ENCODE measurements around the gene ING2.

The ING2 gene

GRCh38 chr4:183499389-183499788 is 5.5 kb upstream of the ING2 start:
- DNase-seq (ENCODE audit: low read depth in 2 of 2): no peak

- no peak for DNase-seq (ENCODE audit: low read depth in 2 of 2)
Measured at GRCh38 chr4:183499801-183500200, 5.1 kb upstream of the ING2 start.

GRCh38 chr4:183503497-183504063 is 1.3 kb upstream of the ING2 start:
- peak in 1 of 2 donors; percentile 2 for DNase-seq (ENCODE audit: low read depth in 2 of 2)

GRCh38 chr4:183504064-183504929 is 561 bp upstream of the ING2 start:
- peak; percentile 99 for DNase-seq (ENCODE audit: low read depth in 2 of 2)

- peak; percentile 76 to 79 for DNase-seq (ENCODE audit: low read depth in 2 of 2)
Measured at GRCh38 chr4:183505611-183506388, 942 bp downstream of the ING2 start.

GRCh38 chr4:183506389-183506735 is 1.5 kb downstream of the ING2 start:
- no peak for DNase-seq (ENCODE audit: low read depth in 2 of 2)

- DNase-seq (ENCODE audit: low read depth in 2 of 2): no peak
Measured at GRCh38 chr4:183507925-183508696, 3.3 kb downstream of the ING2 start.

GRCh38 chr4:183508697-183509335 is 4.0 kb downstream of the ING2 start:
- no peak for DNase-seq (ENCODE audit: low read depth in 2 of 2)

GRCh38 chr4:183515411-183515810 is 10.6 kb downstream of the ING2 start:
- no peak for DNase-seq (ENCODE audit: low read depth in 2 of 2)

GRCh38 chr4:183517194-183517593 is 12.3 kb downstream of the ING2 start:
- DNase-seq (ENCODE audit: low read depth in 2 of 2): no peak

- DNase-seq (ENCODE audit: low read depth in 2 of 2): no peak
Measured at GRCh38 chr4:183517781-183518180, 12.9 kb downstream of the ING2 start.

- DNase-seq (ENCODE audit: low read depth in 2 of 2): no peak
Measured at GRCh38 chr4:183522821-183523220, 18.0 kb downstream of the ING2 start.

- no peak for DNase-seq (ENCODE audit: low read depth in 2 of 2)
Measured at GRCh38 chr4:183527326-183527725, 22.5 kb downstream of the ING2 start.

- no peak for DNase-seq (ENCODE audit: low read depth in 2 of 2)
Measured at GRCh38 chr4:183532821-183533220, 28.0 kb downstream of the ING2 start.

- DNase-seq (ENCODE audit: low read depth in 2 of 2): no peak
Measured at GRCh38 chr4:183533698-183534097, 28.8 kb downstream of the ING2 start.

GRCh38 chr4:183540410-183541009 is 35.7 kb downstream of the ING2 start:
- DNase-seq (ENCODE audit: low read depth in 2 of 2): no peak

GRCh38 chr4:183541010-183541751 is 36.3 kb downstream of the ING2 start:
- no peak for DNase-seq (ENCODE audit: low read depth in 2 of 2)

GRCh38 chr4:183541752-183542040 is 36.8 kb downstream of the ING2 start:
- DNase-seq (ENCODE audit: low read depth in 2 of 2): no peak

- no peak for DNase-seq (ENCODE audit: low read depth in 2 of 2)
Measured at GRCh38 chr4:183543435-183543834, 38.6 kb downstream of the ING2 start.

- no peak for DNase-seq (ENCODE audit: low read depth in 2 of 2)
Measured at GRCh38 chr4:183544109-183544508, 39.3 kb downstream of the ING2 start.

- no peak for DNase-seq (ENCODE audit: low read depth in 2 of 2)
Measured at GRCh38 chr4:183546376-183546775, 41.5 kb downstream of the ING2 start.

Data from stimulated activated CD8-positive, alpha-beta memory T cell treated with anti-CD3 and anti-CD28 coated beads, Interleukin-7, amount 100 ng/mL, for 1 hour (primary cell).